ENCODE data around the gene MRPS34.

MRPS34 gene

GRCh38 chr16:1772908-1773702, at the start of gene MRPS34:
Gene MRPS34, minus strand, starts transcription at chr16:1773134. Its CDS starts 15 bp downstream, at chr16:1773119.
- Histone ChIP-seq H2AFZ (ENCODE audit: low read depth, low read length) (peak within 1 kb of the TSS; percentile 54), H3K36me3 (ENCODE audit: insufficient read depth, low read length) (peaks cover 46% of the 10 kb centered on the region), H3K4me3 (ENCODE audit: low read length) (peak within 1 kb of the TSS; percentile 87), H3K9me3 (ENCODE audit: low read length) (no peaks in the 10 kb centered on the region), H3K4me1 (ENCODE audit: insufficient read depth, low read length) (peaks cover 19% of the 10 kb centered on the region), H3K27me3 (ENCODE audit: insufficient read depth, low read length) (no peaks in the 10 kb centered on the region)

GRCh38 chr16:1821861-1822611, 49.1 kb upstream of the MRPS34 start:
- Histone ChIP-seq H2AFZ (ENCODE audit: low read depth, low read length) (no peak overlapping the region), H3K36me3 (ENCODE audit: insufficient read depth, low read length) (peaks cover 13% of the 10 kb centered on the region), H3K27me3 (ENCODE audit: insufficient read depth, low read length) (no peaks in the 10 kb centered on the region), H3K9me3 (ENCODE audit: low read length) (no peaks in the 10 kb centered on the region), H3K4me1 (ENCODE audit: insufficient read depth, low read length) (peaks cover 8% of the 10 kb centered on the region), H3K4me3 (ENCODE audit: low read length) (no peak overlapping the region)

GRCh38 chr16:1820946-1821290, 48.0 kb upstream of the MRPS34 start:
- H3K4me1 ChIP-seq (ENCODE audit: insufficient read depth, low read length): peaks cover 8% of the 10 kb centered on the region
- H3K36me3 ChIP-seq (ENCODE audit: insufficient read depth, low read length): peaks cover 20% of the 10 kb centered on the region
- H3K27me3 ChIP-seq (ENCODE audit: insufficient read depth, low read length): no peaks in the 10 kb centered on the region
- H3K9me3 ChIP-seq (ENCODE audit: low read length): no peaks in the 10 kb centered on the region
- no peak overlapping the region for H2AFZ ChIP-seq (ENCODE audit: low read depth, low read length)
- H3K4me3 ChIP-seq (ENCODE audit: low read length): no peak overlapping the region

GRCh38 chr16:1820096-1820945, 47.4 kb upstream of the MRPS34 start:
- H3K27me3 ChIP-seq (ENCODE audit: insufficient read depth, low read length): no peaks in the 10 kb centered on the region
- peaks cover 2% of the 10 kb centered on the region for H3K4me1 ChIP-seq (ENCODE audit: insufficient read depth, low read length)
- no peak overlapping the region for H2AFZ ChIP-seq (ENCODE audit: low read depth, low read length)
- no peak overlapping the region for H3K4me3 ChIP-seq (ENCODE audit: low read length)
- no peaks in the 10 kb centered on the region for H3K9me3 ChIP-seq (ENCODE audit: low read length)
- peaks cover 23% of the 10 kb centered on the region for H3K36me3 ChIP-seq (ENCODE audit: insufficient read depth, low read length)

- H3K4me3 ChIP-seq (ENCODE audit: low read length): no peak overlapping the region
- H3K9me3 ChIP-seq (ENCODE audit: low read length): no peaks in the 10 kb centered on the region
- no peak overlapping the region for H2AFZ ChIP-seq (ENCODE audit: low read depth, low read length)
- H3K4me1 ChIP-seq (ENCODE audit: insufficient read depth, low read length): no peaks in the 10 kb centered on the region
- no peaks in the 10 kb centered on the region for H3K27me3 ChIP-seq (ENCODE audit: insufficient read depth, low read length)
- H3K36me3 ChIP-seq (ENCODE audit: insufficient read depth, low read length): peaks cover 25% of the 10 kb centered on the region
Measured at GRCh38 chr16:1819611-1820010, 46.7 kb upstream of the MRPS34 start.

- Histone ChIP-seq H3K9me3 (ENCODE audit: low read length) (no peaks in the 10 kb centered on the region), H3K27me3 (ENCODE audit: insufficient read depth, low read length) (no peaks in the 10 kb centered on the region), H3K36me3 (ENCODE audit: insufficient read depth, low read length) (peaks cover 25% of the 10 kb centered on the region), H3K4me1 (ENCODE audit: insufficient read depth, low read length) (no peaks in the 10 kb centered on the region), H3K4me3 (ENCODE audit: low read length) (no peak overlapping the region), H2AFZ (ENCODE audit: low read depth, low read length) (no peak overlapping the region)
Measured at GRCh38 chr16:1818873-1819525, 46.1 kb upstream of the MRPS34 start.

- Histone ChIP-seq H3K9me3 (ENCODE audit: low read length) (no peaks in the 10 kb centered on the region), H2AFZ (ENCODE audit: low read depth, low read length) (no peak overlapping the region), H3K4me3 (ENCODE audit: low read length) (no peak overlapping the region), H3K4me1 (ENCODE audit: insufficient read depth, low read length) (no peaks in the 10 kb centered on the region), H3K36me3 (ENCODE audit: insufficient read depth, low read length) (peaks cover 28% of the 10 kb centered on the region), H3K27me3 (ENCODE audit: insufficient read depth, low read length) (no peaks in the 10 kb centered on the region)
Measured at GRCh38 chr16:1818204-1818872, 45.4 kb upstream of the MRPS34 start.

- Histone ChIP-seq H2AFZ (ENCODE audit: low read depth, low read length) (no peak overlapping the region), H3K4me1 (ENCODE audit: insufficient read depth, low read length) (no peaks in the 10 kb centered on the region), H3K36me3 (ENCODE audit: insufficient read depth, low read length) (peaks cover 28% of the 10 kb centered on the region), H3K9me3 (ENCODE audit: low read length) (no peaks in the 10 kb centered on the region), H3K4me3 (ENCODE audit: low read length) (no peak overlapping the region), H3K27me3 (ENCODE audit: insufficient read depth, low read length) (no peaks in the 10 kb centered on the region)
Measured at GRCh38 chr16:1817716-1818115, 44.8 kb upstream of the MRPS34 start.

- H3K4me1 ChIP-seq (ENCODE audit: insufficient read depth, low read length): no peaks in the 10 kb centered on the region
- no peaks in the 10 kb centered on the region for H3K9me3 ChIP-seq (ENCODE audit: low read length)
- H3K27me3 ChIP-seq (ENCODE audit: insufficient read depth, low read length): no peaks in the 10 kb centered on the region
- H2AFZ ChIP-seq (ENCODE audit: low read depth, low read length): no peak overlapping the region
- H3K36me3 ChIP-seq (ENCODE audit: insufficient read depth, low read length): peaks cover 24% of the 10 kb centered on the region
- H3K4me3 ChIP-seq (ENCODE audit: low read length): no peak overlapping the region
Measured at GRCh38 chr16:1817276-1817589, 44.3 kb upstream of the MRPS34 start.

- Histone ChIP-seq H3K36me3 (ENCODE audit: insufficient read depth, low read length) (peaks cover 24% of the 10 kb centered on the region), H3K4me3 (ENCODE audit: low read length) (no peak overlapping the region), H3K9me3 (ENCODE audit: low read length) (no peaks in the 10 kb centered on the region), H3K4me1 (ENCODE audit: insufficient read depth, low read length) (no peaks in the 10 kb centered on the region), H3K27me3 (ENCODE audit: insufficient read depth, low read length) (no peaks in the 10 kb centered on the region), H2AFZ (ENCODE audit: low read depth, low read length) (no peak overlapping the region)
Measured at GRCh38 chr16:1816396-1817275, 43.7 kb upstream of the MRPS34 start.

GRCh38 chr16:1815461-1815860, 42.5 kb upstream of the MRPS34 start:
- H3K9me3 ChIP-seq (ENCODE audit: low read length): no peaks in the 10 kb centered on the region
- H2AFZ ChIP-seq (ENCODE audit: low read depth, low read length): no peak overlapping the region
- no peak overlapping the region for H3K4me3 ChIP-seq (ENCODE audit: low read length)
- no peaks in the 10 kb centered on the region for H3K27me3 ChIP-seq (ENCODE audit: insufficient read depth, low read length)
- no peaks in the 10 kb centered on the region for H3K4me1 ChIP-seq (ENCODE audit: insufficient read depth, low read length)
- peaks cover 26% of the 10 kb centered on the region for H3K36me3 ChIP-seq (ENCODE audit: insufficient read depth, low read length)

Data from neuron (in vitro differentiated cells).